ENCODE results near the gene PAF1. TPM values are rescaled to one million over a fixed set of nuclear protein-coding genes. Genes with fewer than 3 reads are reported as not detected.
A peak's percentile ranks its signal among the peaks of the same experiment; 100 is the strongest.

Gene PAF1
- polyA plus RNA-seq, 3 donors: 22.7 to 37.8 (median 25.2) TPM

GRCh38 chr19:39419003-39419402 lies 28.1 kb upstream of the PAF1 start:
- intact Hi-C loops (cut with micrococcal nuclease): no loop called here
- Mint-ChIP-seq H3K4me3 (no peak overlapping the region), H3K27ac (peak overlapping the region in 3 of 7 donors; percentile 21 to 35 (median 35))

GRCh38 chr19:39417463-39418181 lies 26.7 kb upstream of the PAF1 start:
- intact Hi-C loops (cut with micrococcal nuclease): no loop called here
- TF ChIP-seq CTCF (IDR thresholded peaks at IDR 0.05): no peak
- 64% methylated on average over 14 of the region's 30 CpGs for WGBS (ENCODE audit: insufficient coverage)
- Mint-ChIP-seq H3K36me3 (peaks cover 33 to 50% of the 10 kb centered on the region in 2 donors), H3K27me3 (ENCODE audit: low read depth in 3 of 3) (peaks cover 2 to 8% (median 5%) of the 10 kb centered on the region in 3 donors), H3K9me3 (peaks cover 0 to 6% (median 0%) of the 10 kb centered on the region in 7 donors), H3K4me3 (no peak overlapping the region), H3K27ac (peak overlapping the region in 2 of 7 donors; percentile 48 to 66), H3K4me1 (peaks cover 15% of the 10 kb centered on the region)
- H3K27ac ChIP-seq (ENCODE audit: low read depth in 1 of 2, low read length in 2 of 2): no peak overlapping the region
- no peaks in the 10 kb centered on the region for H3K27me3 ChIP-seq (ENCODE audit: control insufficient read depth in 2 of 2, insufficient read depth in 2 of 2, low read length in 2 of 2)
- peaks cover 6% of the 10 kb centered on the region for H3K79me2 ChIP-seq (ENCODE audit: insufficient read depth, low read length)
- no peak overlapping the region for H3K9ac ChIP-seq (ENCODE audit: insufficient read depth, low read length, poor library complexity, severe bottlenecking)
- H3K9me3 ChIP-seq (replicated peaks in 1 of 2; ENCODE audit: control insufficient read depth in 1 of 2, insufficient read depth in 1 of 2, low read length in 2 of 2): no peaks in the 10 kb centered on the region
- H3K4me3 ChIP-seq (replicated peaks in 1 of 3; ENCODE audit: low read depth in 2 of 3, low read length in 3 of 3): no peak overlapping the region
- DNase-seq: peak in 1 of 3 donors; percentile 38
- H4K20me1 ChIP-seq (ENCODE audit: insufficient read depth, low read length): peaks cover 59% of the 10 kb centered on the region
- peaks cover 10 to 40% of the 10 kb centered on the region in 2 donors for H3K36me3 ChIP-seq (replicated peaks in 1 of 2; ENCODE audit: control insufficient read depth in 1 of 2, insufficient read depth in 2 of 2, low read length in 2 of 2)
- H2AFZ ChIP-seq (ENCODE audit: insufficient read depth, low read depth, low read length, poor library complexity, severe bottlenecking): no peak overlapping the region
- H3K4me2 ChIP-seq (replicated peaks; ENCODE audit: extremely low read depth, low read length, poor library complexity, severe bottlenecking): no peak overlapping the region
- peaks cover 15 to 16% of the 10 kb centered on the region in 2 donors for H3K4me1 ChIP-seq (ENCODE audit: control insufficient read depth in 1 of 2, insufficient read depth in 2 of 2, low read length in 2 of 2)

More at GRCh38 chr19:39419003-39419402, 28.1 kb upstream of the PAF1 start:
- no peak for TF ChIP-seq CTCF (IDR thresholded peaks at IDR 0.05)
- Mint-ChIP-seq H3K36me3 (peaks cover 41 to 61% of the 10 kb centered on the region in 2 donors), H3K4me1 (peaks cover 10% of the 10 kb centered on the region), H3K27me3 (ENCODE audit: low read depth in 3 of 3) (peaks cover under 1 to 4% (median under 1%) of the 10 kb centered on the region in 3 donors), H3K9me3 (peaks cover 0 to 4% (median 0%) of the 10 kb centered on the region in 7 donors)
- WGBS (ENCODE audit: insufficient coverage): 80% methylated on average over 3 of the region's 9 CpGs
- H2AFZ ChIP-seq (ENCODE audit: insufficient read depth, low read depth, low read length, poor library complexity, severe bottlenecking): no peak overlapping the region
- peaks cover 22 to 54% of the 10 kb centered on the region in 2 donors for H3K36me3 ChIP-seq (replicated peaks in 1 of 2; ENCODE audit: control insufficient read depth in 1 of 2, insufficient read depth in 2 of 2, low read length in 2 of 2)
- no peak overlapping the region for H3K4me2 ChIP-seq (replicated peaks; ENCODE audit: extremely low read depth, low read length, poor library complexity, severe bottlenecking)
- H3K9me3 ChIP-seq (replicated peaks in 1 of 2; ENCODE audit: control insufficient read depth in 1 of 2, insufficient read depth in 1 of 2, low read length in 2 of 2): no peaks in the 10 kb centered on the region
- H3K9ac ChIP-seq (ENCODE audit: insufficient read depth, low read length, poor library complexity, severe bottlenecking): no peak overlapping the region
- H3K27me3 ChIP-seq (ENCODE audit: control insufficient read depth in 2 of 2, insufficient read depth in 2 of 2, low read length in 2 of 2): no peaks in the 10 kb centered on the region
- H4K20me1 ChIP-seq (ENCODE audit: insufficient read depth, low read length): peaks cover 52% of the 10 kb centered on the region
- H3K27ac ChIP-seq (ENCODE audit: low read depth in 1 of 2, low read length in 2 of 2): no peak overlapping the region
- no peak overlapping the region for H3K4me3 ChIP-seq (replicated peaks in 1 of 3; ENCODE audit: low read depth in 2 of 3, low read length in 3 of 3)
- H3K79me2 ChIP-seq (ENCODE audit: insufficient read depth, low read length): no peaks in the 10 kb centered on the region
- DNase-seq: peak in 1 of 3 donors; percentile 65
- peaks cover 3 to 5% of the 10 kb centered on the region in 2 donors for H3K4me1 ChIP-seq (ENCODE audit: control insufficient read depth in 1 of 2, insufficient read depth in 2 of 2, low read length in 2 of 2)
